HG02588 (cell line): Measurements from ENCODE around the gene TBC1D3B.
"Not testable (repeated sequence)": the region's sequence is repeated elsewhere in the genome, so short reads cannot be mapped to it uniquely, and the experiment has no call there.

ENCODE experiments used
- ATAC-seq: cut with Tn5 transposase; IDR thresholded peaks from one replicate; pipeline ENCODE4 v1.9.1; 2021; ENCODE audit warnings: mild to moderate bottlenecking, moderate library complexity; ENCODE audit not compliant: unreplicated experiment

TBC1D3B gene

GRCh38 chr17:36201506-36201905 lies 25.1 kb upstream of the TBC1D3B start:
- ATAC-seq: not testable (repeated sequence)

- ATAC-seq: not testable (repeated sequence)
Observed at GRCh38 chr17:36201102-36201501, 24.7 kb upstream of the TBC1D3B start.

GRCh38 chr17:36198831-36199465 lies 22.5 kb upstream of the TBC1D3B start:
- no peak for ATAC-seq

- no peak for ATAC-seq
Observed at GRCh38 chr17:36197387-36197703, 20.9 kb upstream of the TBC1D3B start.

GRCh38 chr17:36196131-36196486 lies 19.7 kb upstream of the TBC1D3B start:
- no peak for ATAC-seq

GRCh38 chr17:36195434-36196130 lies 19.1 kb upstream of the TBC1D3B start:
- ATAC-seq: no peak

GRCh38 chr17:36194832-36195433 lies 18.5 kb upstream of the TBC1D3B start:
- ATAC-seq: not testable (repeated sequence)

- not testable (repeated sequence) for ATAC-seq
Observed at GRCh38 chr17:36194147-36194831, 17.9 kb upstream of the TBC1D3B start.

- ATAC-seq: no peak
Observed at GRCh38 chr17:36193216-36193775, 16.9 kb upstream of the TBC1D3B start.

- not testable (repeated sequence) for ATAC-seq
Observed at GRCh38 chr17:36190549-36191330, 14.3 kb upstream of the TBC1D3B start.

GRCh38 chr17:36189993-36190392 lies 13.6 kb upstream of the TBC1D3B start:
- ATAC-seq: not testable (repeated sequence)

- ATAC-seq: peak; percentile 56
Observed at GRCh38 chr17:36188891-36189306, 12.5 kb upstream of the TBC1D3B start.

- not testable (repeated sequence) for ATAC-seq
Observed at GRCh38 chr17:36187943-36188665, 11.7 kb upstream of the TBC1D3B start.

- not testable (repeated sequence) for ATAC-seq
Observed at GRCh38 chr17:36186810-36187763, 10.7 kb upstream of the TBC1D3B start.

- no peak for ATAC-seq
Observed at GRCh38 chr17:36185416-36185815, 9.0 kb upstream of the TBC1D3B start.

- ATAC-seq: no peak
Observed at GRCh38 chr17:36184023-36184765, 7.8 kb upstream of the TBC1D3B start.

- ATAC-seq: peak; percentile 36
Observed at GRCh38 chr17:36183001-36183971, 6.8 kb upstream of the TBC1D3B start.
